Neural crest cell (in vitro differentiated cells): ENCODE results near the gene TXNDC5. TPM values are rescaled to one million over a fixed set of nuclear protein-coding genes. Genes with fewer than 3 reads are reported as not detected.
"Not testable (repeated sequence)": the region's sequence is repeated elsewhere in the genome, so short reads cannot be mapped to it uniquely, and the experiment has no call there.

Experiments
- DNase-seq: peaks from one replicate; pipeline ENCODE4 v3.0.0; 2021; ENCODE audit warnings: low read depth, mixed read lengths, low spot score
- H3K27ac Mint-ChIP-seq: one replicate; pipeline ENCODE4 v1.8.0; 2021; ENCODE audit warnings: mild to moderate bottlenecking, mixed read lengths; ENCODE audit not compliant: unreplicated experiment
- H3K27me3 Mint-ChIP-seq: 2 replicates; pipeline ENCODE4 v1.8.0; 2021; ENCODE audit warnings: low read depth, mild to moderate bottlenecking, mixed read lengths
- H3K36me3 Mint-ChIP-seq: 2 replicates; pipeline ENCODE4 v1.8.0; 2021; ENCODE audit warnings: low read depth, mild to moderate bottlenecking, mixed read lengths
- H3K4me1 Mint-ChIP-seq: 2 replicates; pipeline ENCODE4 v1.8.0; 2021; ENCODE audit warnings: mixed read lengths
- H3K4me3 Mint-ChIP-seq: one replicate; pipeline ENCODE4 v1.8.0; 2021; ENCODE audit warnings: mild to moderate bottlenecking, mixed read lengths
- H3K9me3 Mint-ChIP-seq: 2 replicates; pipeline ENCODE4 v1.8.0; 2021; ENCODE audit warnings: mixed read lengths
- total RNA-seq: library from RNA; stranded (reverse); gene quantifications from 2 replicates; pipeline ENCODE4 v1.2.1, GENCODE V29; 2021
- TF ChIP-seq, protein P1 (sequence below): fragments of 200-600 bp; sonication (generic); conservative IDR thresholded peaks from 2 replicates; pipeline ENCODE4 v1.5.0; 2021; ENCODE audit warnings: antibody characterized with exemption, mild to moderate bottlenecking

Gene TXNDC5
- total RNA-seq, 1 donor from 2014 or later, result 104 TPM

DNA sequence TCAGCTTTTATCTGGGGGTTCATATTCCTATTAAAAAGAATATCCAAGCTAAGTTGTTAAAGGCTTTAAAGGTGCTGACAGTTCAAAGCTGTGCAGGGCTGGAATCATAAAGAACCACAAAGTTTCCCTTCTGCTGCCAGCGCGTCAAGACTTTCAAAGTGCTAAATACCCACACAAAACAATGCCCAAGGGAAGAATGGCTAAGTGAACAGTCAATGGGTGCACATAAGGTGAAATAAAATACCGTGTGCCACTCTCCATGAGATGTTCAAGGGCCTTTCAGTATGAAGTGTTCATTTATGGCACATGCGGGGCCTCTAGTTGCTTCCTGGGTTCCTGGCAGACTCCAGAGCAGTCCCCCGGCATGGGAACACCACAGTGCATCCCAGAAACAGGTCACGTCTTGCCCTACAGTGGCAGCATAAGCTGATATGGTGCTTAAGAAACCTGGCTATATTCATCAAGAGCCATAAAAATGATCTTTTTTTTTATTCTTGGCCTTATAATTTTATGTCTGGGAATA, 14.1 kb downstream of the TXNDC5 start:
- H3K36me3 Mint-ChIP-seq, result peaks cover 29% of the 10 kb centered on the region
- no peaks in the 10 kb centered on the region for H3K9me3 Mint-ChIP-seq
- no peaks in the 10 kb centered on the region for H3K4me1 Mint-ChIP-seq
- H3K4me3 Mint-ChIP-seq, result no peak overlapping the region
- TF ChIP-seq, protein P1, sequence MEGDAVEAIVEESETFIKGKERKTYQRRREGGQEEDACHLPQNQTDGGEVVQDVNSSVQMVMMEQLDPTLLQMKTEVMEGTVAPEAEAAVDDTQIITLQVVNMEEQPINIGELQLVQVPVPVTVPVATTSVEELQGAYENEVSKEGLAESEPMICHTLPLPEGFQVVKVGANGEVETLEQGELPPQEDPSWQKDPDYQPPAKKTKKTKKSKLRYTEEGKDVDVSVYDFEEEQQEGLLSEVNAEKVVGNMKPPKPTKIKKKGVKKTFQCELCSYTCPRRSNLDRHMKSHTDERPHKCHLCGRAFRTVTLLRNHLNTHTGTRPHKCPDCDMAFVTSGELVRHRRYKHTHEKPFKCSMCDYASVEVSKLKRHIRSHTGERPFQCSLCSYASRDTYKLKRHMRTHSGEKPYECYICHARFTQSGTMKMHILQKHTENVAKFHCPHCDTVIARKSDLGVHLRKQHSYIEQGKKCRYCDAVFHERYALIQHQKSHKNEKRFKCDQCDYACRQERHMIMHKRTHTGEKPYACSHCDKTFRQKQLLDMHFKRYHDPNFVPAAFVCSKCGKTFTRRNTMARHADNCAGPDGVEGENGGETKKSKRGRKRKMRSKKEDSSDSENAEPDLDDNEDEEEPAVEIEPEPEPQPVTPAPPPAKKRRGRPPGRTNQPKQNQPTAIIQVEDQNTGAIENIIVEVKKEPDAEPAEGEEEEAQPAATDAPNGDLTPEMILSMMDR, result no peak
- no peak for DNase-seq
- no peak overlapping the region for H3K27ac Mint-ChIP-seq
- no peaks in the 10 kb centered on the region for H3K27me3 Mint-ChIP-seq

GRCh38 chr6:7895125-7895423, 15.5 kb downstream of the TXNDC5 start:
- peaks cover 29% of the 10 kb centered on the region for H3K36me3 Mint-ChIP-seq
- H3K4me1 Mint-ChIP-seq, result no peaks in the 10 kb centered on the region
- peak overlapping the region; percentile 35 for H3K27ac Mint-ChIP-seq
- H3K4me3 Mint-ChIP-seq, result no peak overlapping the region
- H3K9me3 Mint-ChIP-seq, result no peaks in the 10 kb centered on the region
- no peaks in the 10 kb centered on the region for H3K27me3 Mint-ChIP-seq
- TF ChIP-seq, protein P1, result no peak
- DNase-seq, result no peak

GRCh38 chr6:7894262-7895124, 16.1 kb downstream of the TXNDC5 start:
- H3K36me3 Mint-ChIP-seq, result peaks cover 29% of the 10 kb centered on the region
- H3K27me3 Mint-ChIP-seq, result no peaks in the 10 kb centered on the region
- DNase-seq, result no peak
- H3K9me3 Mint-ChIP-seq, result no peaks in the 10 kb centered on the region
- TF ChIP-seq, protein P1, result no peak
- H3K27ac Mint-ChIP-seq, result peak overlapping the region; percentile 50
- H3K4me3 Mint-ChIP-seq, result no peak overlapping the region
- no peaks in the 10 kb centered on the region for H3K4me1 Mint-ChIP-seq

GRCh38 chr6:7893342-7893741, 17.2 kb downstream of the TXNDC5 start:
- Mint-ChIP-seq H3K4me1 (no peaks in the 10 kb centered on the region), H3K27ac (no peak overlapping the region), H3K27me3 (no peaks in the 10 kb centered on the region), H3K4me3 (no peak overlapping the region), H3K36me3 (peaks cover 29% of the 10 kb centered on the region), H3K9me3 (no peaks in the 10 kb centered on the region)
- no peak for DNase-seq
- TF ChIP-seq, protein P1, result no peak

DNA sequence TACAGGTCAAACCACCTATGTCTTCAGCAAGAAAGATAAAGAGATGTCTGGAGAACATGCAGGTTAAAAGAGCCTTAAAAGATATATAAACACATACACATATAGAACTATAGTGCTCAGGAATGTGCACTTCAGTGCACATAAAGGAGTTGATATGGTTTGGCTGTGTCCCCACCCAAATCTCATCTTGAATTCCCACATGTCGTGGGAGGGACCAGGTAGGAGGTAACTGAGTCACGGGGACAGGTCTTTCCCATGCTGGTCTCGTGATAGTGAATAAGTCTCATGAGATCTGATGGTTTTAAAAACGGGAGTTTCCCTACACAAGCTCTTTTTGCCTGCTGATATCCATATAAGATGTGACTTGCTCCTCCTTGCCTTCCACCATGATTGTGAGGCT, 18.2 kb downstream of the TXNDC5 start:
- H3K36me3 Mint-ChIP-seq, result peaks cover 32% of the 10 kb centered on the region
- not testable (repeated sequence) for H3K27me3 Mint-ChIP-seq, H3K9me3 Mint-ChIP-seq, H3K27ac Mint-ChIP-seq, H3K4me3 Mint-ChIP-seq, H3K4me1 Mint-ChIP-seq, DNase-seq

DNA sequence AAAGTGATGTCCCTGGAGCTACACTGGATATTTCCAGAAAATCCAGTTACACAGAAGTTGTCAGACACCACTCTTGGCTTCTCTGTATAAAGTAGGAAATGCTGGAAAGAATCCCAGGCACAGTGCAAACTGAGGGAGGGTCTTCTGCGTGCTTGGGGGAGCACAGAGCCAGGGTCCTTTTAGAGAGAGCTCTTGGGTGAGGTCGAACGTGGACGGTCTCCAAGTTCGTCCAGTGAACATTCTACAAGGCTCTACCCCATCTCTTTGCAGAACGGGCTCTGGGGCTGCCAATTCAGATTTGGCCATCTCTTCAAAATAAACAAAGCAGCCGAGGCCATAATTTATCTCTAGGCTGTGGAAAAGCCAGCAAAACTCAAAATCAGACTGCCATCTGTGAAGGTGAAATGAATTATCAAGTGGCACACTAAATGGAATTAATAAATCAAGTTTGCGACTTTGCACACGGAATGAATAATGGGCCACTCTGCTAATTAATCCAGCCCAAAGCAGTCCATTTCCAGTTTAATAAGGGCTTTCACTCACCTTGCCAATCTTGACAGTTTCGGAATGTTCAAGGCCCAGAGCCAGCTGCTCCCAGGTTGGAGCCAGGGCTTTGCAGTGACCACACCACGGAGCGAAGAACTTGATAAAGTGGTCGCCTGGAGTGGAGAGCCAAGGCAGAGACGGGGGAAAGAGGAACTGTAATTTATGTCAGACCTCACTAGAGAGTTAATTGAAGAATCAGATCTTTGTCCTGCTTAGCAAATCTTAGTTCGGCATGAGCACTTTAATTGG, 19.3 kb downstream of the TXNDC5 start:
- TF ChIP-seq, protein P1, result no peak
- H3K27me3 Mint-ChIP-seq, result no peaks in the 10 kb centered on the region
- H3K36me3 Mint-ChIP-seq, result peaks cover 32% of the 10 kb centered on the region
- no peak overlapping the region for H3K27ac Mint-ChIP-seq
- DNase-seq, result no peak
- no peaks in the 10 kb centered on the region for H3K4me1 Mint-ChIP-seq
- no peak overlapping the region for H3K4me3 Mint-ChIP-seq
- no peaks in the 10 kb centered on the region for H3K9me3 Mint-ChIP-seq
